ENCODE data around the gene PHKA2.

DNA sequence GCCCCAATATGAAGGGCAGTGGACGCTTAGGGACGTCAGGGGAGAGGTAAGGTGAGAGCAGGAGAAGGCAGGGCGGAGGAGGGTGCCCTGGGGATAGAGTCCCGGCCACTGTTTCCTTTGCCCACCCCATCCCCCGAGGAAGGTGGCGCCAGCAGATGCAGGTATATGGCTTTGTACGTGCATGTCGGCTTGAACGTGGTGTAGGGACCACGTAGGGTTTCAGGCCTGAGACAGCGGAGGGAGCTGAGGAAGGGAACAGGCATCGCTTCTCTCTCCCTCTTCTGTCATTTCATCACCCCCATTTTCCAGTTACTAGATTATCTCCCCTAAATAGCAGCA is 97.9 kb downstream of the PHKA2 start:
- TF ChIP-seq, protein P1, sequence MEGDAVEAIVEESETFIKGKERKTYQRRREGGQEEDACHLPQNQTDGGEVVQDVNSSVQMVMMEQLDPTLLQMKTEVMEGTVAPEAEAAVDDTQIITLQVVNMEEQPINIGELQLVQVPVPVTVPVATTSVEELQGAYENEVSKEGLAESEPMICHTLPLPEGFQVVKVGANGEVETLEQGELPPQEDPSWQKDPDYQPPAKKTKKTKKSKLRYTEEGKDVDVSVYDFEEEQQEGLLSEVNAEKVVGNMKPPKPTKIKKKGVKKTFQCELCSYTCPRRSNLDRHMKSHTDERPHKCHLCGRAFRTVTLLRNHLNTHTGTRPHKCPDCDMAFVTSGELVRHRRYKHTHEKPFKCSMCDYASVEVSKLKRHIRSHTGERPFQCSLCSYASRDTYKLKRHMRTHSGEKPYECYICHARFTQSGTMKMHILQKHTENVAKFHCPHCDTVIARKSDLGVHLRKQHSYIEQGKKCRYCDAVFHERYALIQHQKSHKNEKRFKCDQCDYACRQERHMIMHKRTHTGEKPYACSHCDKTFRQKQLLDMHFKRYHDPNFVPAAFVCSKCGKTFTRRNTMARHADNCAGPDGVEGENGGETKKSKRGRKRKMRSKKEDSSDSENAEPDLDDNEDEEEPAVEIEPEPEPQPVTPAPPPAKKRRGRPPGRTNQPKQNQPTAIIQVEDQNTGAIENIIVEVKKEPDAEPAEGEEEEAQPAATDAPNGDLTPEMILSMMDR (IDR thresholded peaks at IDR 0.05; ENCODE audit: low read depth, low read length, missing input control), result no peak
- no peak for TF ChIP-seq TAF1 (conservative IDR thresholded peaks at IDR 0.05)
- TF ChIP-seq, protein P2, sequence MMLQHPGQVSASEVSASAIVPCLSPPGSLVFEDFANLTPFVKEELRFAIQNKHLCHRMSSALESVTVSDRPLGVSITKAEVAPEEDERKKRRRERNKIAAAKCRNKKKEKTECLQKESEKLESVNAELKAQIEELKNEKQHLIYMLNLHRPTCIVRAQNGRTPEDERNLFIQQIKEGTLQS (IDR thresholded peaks at IDR 0.05), result no peak
- TF ChIP-seq SP1 (IDR thresholded peaks at IDR 0.05), result no peak
- TF ChIP-seq, protein P3, sequence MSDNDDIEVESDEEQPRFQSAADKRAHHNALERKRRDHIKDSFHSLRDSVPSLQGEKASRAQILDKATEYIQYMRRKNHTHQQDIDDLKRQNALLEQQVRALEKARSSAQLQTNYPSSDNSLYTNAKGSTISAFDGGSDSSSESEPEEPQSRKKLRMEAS (IDR thresholded peaks at IDR 0.05), result no peak
- no peak for TF ChIP-seq FOXA2 (IDR thresholded peaks at IDR 0.05)
- TF ChIP-seq, protein P4, sequence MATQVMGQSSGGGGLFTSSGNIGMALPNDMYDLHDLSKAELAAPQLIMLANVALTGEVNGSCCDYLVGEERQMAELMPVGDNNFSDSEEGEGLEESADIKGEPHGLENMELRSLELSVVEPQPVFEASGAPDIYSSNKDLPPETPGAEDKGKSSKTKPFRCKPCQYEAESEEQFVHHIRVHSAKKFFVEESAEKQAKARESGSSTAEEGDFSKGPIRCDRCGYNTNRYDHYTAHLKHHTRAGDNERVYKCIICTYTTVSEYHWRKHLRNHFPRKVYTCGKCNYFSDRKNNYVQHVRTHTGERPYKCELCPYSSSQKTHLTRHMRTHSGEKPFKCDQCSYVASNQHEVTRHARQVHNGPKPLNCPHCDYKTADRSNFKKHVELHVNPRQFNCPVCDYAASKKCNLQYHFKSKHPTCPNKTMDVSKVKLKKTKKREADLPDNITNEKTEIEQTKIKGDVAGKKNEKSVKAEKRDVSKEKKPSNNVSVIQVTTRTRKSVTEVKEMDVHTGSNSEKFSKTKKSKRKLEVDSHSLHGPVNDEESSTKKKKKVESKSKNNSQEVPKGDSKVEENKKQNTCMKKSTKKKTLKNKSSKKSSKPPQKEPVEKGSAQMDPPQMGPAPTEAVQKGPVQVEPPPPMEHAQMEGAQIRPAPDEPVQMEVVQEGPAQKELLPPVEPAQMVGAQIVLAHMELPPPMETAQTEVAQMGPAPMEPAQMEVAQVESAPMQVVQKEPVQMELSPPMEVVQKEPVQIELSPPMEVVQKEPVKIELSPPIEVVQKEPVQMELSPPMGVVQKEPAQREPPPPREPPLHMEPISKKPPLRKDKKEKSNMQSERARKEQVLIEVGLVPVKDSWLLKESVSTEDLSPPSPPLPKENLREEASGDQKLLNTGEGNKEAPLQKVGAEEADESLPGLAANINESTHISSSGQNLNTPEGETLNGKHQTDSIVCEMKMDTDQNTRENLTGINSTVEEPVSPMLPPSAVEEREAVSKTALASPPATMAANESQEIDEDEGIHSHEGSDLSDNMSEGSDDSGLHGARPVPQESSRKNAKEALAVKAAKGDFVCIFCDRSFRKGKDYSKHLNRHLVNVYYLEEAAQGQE (IDR thresholded peaks at IDR 0.05), result no peak
- no peak for TF ChIP-seq YY1 (IDR thresholded peaks at IDR 0.05)
- TF ChIP-seq JUND (IDR thresholded peaks at IDR 0.05), result no peak
- TF ChIP-seq RAD21 (IDR thresholded peaks at IDR 0.05), result no peak

Measured in liver (tissue), 3 donors.